DND-41 (cell line): ENCODE measurements around the gene NRIP1.

Experiments
- EZH2 ChIP-seq: IDR thresholded peaks from 3 replicates; pipeline ENCODE4 v1.6.1; 2012; ENCODE audit warnings: borderline replicate concordance, low read depth, mild to moderate bottlenecking, moderate library complexity, low read length, inconsistent platforms; ENCODE audit not compliant: severe bottlenecking
- TF ChIP-seq, protein P1 (sequence below): IDR thresholded peaks from 2 replicates; pipeline ENCODE4 v1.5.1; 2012; ENCODE audit warnings: borderline replicate concordance, low read length, moderate library complexity, mild to moderate bottlenecking; ENCODE audit not compliant: poor library complexity, severe bottlenecking; ENCODE audit errors: extremely low read depth

DNA sequence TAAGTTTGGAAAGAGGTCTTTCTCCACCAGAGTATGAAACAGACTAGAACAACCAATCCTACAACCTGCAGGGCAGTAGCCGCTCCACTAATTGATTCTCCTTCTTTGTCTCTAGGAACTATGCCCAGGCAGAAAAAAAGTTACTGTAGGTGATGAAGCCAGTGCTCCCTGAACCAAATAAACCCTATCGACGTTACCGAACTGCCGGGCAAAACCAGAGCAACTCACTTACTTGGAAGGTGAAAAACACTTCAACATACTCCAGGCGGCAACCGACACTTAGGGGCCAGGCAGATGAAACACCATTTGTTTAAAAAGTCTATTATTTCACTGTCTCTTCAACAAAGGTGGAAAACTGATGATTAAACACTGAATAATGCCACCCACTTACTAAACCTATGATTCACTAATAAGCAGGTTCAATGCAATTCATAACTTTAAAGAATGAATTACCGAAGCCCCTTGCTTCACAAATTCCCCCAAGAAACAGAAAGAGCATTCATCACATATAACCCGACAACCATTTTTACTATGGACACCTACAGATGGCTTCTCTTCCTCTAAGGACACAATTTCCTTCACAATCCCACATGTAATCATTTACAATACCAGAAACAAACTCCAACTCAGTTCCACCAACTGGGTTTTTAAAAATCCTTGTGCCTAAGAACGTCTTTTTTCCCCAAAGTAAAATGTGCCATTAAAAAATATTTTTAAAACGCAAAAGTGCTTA, 1.6 kb downstream of the NRIP1 start:
- TF ChIP-seq, protein P1, sequence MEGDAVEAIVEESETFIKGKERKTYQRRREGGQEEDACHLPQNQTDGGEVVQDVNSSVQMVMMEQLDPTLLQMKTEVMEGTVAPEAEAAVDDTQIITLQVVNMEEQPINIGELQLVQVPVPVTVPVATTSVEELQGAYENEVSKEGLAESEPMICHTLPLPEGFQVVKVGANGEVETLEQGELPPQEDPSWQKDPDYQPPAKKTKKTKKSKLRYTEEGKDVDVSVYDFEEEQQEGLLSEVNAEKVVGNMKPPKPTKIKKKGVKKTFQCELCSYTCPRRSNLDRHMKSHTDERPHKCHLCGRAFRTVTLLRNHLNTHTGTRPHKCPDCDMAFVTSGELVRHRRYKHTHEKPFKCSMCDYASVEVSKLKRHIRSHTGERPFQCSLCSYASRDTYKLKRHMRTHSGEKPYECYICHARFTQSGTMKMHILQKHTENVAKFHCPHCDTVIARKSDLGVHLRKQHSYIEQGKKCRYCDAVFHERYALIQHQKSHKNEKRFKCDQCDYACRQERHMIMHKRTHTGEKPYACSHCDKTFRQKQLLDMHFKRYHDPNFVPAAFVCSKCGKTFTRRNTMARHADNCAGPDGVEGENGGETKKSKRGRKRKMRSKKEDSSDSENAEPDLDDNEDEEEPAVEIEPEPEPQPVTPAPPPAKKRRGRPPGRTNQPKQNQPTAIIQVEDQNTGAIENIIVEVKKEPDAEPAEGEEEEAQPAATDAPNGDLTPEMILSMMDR = no peak
- no peak for TF ChIP-seq EZH2
